Medulla oblongata (tissue), 1 donor: ENCODE measurements around the gene OVOL1.
"Not testable (repeated sequence)": the region's sequence is repeated elsewhere in the genome, so short reads cannot be mapped to it uniquely, and the experiment has no call there.

Experiments used
- DNase-seq: peaks from one replicate; pipeline ENCODE4 v3.0.0-alpha.2; 2015; ENCODE audit errors: extremely low spot score

OVOL1 gene

DNA sequence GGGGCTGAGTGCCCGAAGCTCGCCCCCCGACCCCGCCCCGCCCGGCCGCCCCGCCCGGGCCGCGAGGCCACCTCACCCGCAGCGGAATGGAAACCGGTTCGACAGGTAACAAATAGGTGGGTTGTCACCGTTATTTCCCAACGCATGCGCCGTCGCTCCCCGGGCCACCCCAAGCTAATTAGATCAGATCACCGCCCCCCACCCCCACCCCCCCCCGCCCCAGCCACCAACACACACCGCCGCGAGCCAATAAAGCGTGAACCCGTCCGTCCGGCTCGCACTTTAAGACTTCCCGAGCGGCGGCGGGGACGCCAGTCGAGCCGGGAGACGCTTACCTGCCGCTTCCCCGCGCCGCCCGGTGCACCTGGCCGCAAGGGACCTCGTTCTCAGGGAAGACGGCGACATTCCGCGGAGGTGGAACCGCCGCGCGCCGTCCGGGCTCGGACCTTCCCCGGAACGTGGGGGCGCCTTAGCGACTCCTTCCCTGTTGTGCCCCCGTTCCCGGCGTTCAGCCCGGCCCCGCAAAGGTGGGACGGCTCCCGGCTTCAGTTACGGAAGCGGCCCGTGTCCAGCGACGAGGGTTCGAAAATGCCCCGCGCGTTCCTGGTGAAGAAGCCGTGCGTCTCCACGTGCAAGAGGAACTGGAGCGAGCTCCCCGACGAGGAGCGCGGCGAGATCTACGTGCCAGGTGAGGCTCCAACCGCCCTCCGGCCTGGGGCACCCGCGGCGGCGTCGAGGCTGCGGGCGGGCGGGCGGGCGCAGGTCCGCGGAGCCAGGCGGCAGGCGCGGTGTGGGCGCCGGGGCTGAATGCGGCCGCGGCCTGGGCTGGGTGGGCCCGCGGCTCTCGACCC lies at the start of gene OVOL1:
Gene OVOL1 (plus strand): TSS at position 278 of the 851 bp plus-strand sequence. CDS start 311 bp downstream, at position 589.
- DNase-seq: no peak

DNA sequence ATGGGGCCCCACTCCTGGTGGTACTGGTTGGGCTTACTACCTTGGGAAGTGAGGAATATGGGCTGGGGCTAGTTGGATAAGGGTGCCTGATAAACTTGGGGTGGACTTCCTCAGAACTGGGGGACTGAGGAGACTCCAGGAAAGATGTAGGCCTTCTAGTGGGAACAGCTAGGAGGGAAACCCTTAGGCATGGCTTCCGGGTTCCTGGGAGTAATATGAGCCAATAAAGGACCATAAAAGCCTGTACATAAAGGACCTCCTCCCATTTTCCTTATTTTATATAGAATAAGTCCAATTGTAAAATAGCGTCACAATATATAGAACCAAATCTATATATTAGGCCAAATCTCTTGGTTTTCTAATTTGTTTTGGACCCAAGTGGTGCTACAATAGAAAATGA lies 47.8 kb upstream of the OVOL1 start:
- no peak for DNase-seq

DNA sequence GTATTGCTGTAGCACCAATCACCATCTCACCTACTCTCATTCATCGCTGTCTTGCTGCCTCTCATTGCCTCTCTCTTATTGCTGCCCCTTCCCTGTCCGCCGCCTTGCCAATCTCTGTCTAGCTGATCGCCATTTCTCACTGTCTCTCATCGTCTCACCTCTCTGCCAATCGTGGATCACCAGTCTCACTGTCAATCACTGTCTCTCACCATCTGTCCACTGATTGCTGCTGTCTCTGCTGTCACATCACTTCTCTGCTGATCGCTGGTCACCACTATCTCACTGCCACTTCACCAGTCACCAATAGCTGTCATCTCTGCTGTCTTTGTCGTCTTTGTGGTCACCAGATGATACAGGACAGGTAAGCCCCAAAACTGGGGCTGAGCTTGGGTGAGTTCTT lies 45.7 kb upstream of the OVOL1 start:
- DNase-seq: no peak

DNA sequence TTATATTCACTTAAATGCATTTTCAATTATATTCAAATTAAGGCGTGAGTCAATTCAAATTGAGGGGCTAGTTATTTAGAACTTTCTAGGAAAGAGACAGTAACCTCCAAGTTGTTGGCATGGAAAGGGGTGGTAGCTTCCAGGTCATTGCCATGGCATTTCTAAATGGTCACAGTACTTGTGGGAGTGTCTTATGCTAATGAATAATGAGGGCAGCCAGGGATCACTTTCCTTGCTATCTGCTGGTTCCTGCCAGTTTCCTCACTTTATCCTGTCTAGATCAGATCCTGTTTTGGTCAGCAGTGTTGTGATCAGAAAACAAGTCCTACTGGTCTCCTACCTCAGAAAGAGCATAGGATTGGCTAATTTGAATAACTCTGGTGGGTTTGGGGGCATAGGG lies 44.5 kb upstream of the OVOL1 start:
- no peak for DNase-seq

DNA sequence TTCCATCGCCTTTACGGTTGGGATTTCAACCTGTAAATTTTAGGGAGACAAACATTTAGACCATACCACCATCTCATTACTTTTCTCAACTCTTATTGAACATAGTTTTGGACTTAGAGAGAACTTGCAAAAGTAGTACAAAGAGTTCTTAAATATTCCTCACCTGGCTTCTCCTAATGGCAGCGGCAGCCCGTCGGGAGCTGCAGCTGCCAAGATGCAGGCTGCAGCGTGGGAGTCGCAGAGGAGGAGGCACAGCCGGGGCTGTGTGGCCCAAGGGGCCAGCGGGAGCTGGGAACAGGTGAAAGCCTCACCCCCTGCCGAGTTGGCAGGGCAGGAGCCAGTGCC lies 43.2 kb upstream of the OVOL1 start:
- no peak for DNase-seq

DNA sequence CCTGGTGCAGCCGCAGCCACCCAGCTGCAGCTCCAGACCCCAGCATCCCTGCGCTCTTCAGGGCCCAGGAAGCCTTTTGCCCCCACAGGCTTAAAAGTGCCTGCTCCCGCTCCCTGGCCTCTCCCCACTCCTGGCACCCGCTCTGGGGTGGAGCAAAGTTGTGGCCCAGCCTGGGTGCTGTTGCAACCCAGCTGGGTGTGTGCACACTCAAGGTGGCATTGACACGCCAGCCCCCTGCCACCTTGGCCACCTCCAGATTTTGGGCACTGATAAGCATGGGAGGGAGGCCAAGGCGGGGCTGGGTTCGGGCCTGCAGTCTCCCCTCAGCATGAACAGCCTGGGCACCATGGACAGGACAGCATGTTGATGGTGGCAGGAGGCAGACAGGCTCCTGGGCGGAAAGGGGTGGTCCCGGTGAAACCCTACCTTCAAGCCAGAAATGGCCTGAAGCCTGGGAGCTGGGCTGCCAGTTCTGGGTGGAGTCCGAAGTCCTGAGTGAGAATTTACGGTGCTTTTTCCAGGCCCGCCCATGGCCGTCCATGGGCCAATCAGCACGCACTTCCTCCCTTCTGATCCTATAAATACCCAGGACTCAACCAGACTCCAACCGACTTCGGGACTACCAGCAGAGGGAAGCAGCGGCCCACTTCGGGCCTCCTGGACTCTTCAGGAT lies 42.7 kb upstream of the OVOL1 start:
- DNase-seq: no peak

DNA sequence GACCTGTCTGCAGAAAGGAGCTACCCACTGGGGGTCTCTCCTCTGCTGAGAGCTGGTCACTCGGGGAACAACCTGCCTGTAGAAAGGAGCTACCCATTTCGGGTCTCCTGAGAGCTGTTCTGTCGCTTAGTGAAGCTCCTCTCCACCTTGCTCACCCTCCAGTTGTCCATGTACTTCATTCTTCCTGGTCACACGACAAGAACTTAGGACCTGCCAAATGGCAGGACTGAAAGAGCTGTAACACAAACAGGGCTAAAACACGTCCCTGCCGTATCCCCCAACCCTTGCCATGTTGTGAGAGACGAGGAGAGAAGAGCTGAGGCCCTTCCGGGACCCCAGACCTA lies 42.2 kb upstream of the OVOL1 start:
- no peak for DNase-seq

DNA sequence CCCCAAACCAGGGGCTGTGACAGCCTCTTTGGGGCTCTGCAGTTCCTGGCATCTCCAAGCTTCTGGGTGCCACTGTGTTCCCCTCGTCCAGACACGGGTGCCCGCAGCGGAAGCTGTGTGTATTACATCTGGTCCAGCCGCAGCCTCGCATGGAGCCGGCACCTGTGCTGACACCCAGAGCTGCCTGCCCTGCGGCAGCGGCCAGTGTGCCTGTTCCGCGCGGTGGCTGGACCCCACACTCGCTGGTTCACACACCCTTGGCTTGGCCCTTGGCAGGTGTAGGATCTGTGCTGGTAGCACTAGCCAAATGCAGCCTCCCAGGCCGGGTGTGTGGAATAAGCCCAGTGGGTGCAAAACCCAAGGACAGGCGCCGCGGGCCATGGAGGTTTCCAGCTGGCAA lies 41.8 kb upstream of the OVOL1 start:
- no peak for DNase-seq

DNA sequence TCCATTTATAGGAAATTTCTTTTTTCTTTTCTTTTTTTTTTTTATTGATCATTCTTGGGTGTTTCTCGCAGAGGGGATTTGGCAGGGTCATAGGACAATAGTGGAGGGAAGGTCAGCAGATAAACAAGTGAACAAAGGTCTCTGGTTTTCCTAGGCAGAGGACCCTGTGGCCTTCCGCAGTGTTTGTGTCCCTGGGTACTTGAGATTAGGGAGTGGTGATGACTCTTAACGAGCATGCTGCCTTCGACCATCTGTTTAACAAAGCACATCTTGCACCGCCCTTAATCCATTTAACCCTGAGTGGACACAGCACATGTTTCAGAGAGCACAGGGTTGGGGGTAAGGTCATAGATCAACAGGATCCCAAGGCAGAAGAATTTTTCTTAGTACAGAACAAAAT lies 24.7 kb upstream of the OVOL1 start:
- not testable (repeated sequence) for DNase-seq

DNA sequence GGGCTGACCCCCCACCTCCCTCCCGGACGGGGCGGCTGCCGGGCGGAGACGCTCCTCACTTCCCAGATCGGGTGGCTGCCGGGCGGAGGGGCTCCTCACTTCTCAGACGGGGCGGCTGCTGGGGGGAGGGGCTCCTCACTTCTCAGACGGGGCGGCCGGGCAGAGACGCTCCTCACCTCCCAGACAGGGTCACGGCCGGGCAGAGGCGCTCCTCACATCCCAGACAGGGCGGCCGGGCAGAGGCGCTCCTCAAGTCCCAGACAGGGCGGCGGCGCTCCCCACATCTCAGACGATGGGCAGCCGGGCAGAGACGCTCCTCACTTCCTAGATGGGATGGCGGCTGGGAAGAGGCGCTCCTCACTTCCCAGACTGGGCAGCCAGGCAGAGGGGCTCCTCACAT lies 24.0 kb upstream of the OVOL1 start:
- DNase-seq: not testable (repeated sequence)

DNA sequence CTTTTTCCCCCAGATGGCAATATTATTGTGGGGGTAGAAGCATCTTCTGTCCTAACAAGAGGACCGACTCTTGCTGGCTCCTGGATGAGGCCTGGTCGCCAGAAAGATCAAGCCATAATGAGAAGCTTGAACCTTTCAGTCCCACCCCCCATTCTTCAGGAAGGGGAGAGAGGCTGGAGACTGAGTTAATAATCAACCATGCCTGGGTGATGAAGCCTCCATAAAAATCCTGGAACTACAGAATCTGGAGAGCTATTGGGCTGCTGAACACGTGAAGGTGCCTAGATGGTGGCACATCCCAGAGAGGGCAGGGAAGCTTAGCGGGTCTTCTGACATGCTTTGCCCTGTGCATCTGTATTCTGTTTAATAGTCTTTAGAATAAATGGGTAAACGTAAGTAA lies 22.4 kb upstream of the OVOL1 start:
- no peak for DNase-seq

DNA sequence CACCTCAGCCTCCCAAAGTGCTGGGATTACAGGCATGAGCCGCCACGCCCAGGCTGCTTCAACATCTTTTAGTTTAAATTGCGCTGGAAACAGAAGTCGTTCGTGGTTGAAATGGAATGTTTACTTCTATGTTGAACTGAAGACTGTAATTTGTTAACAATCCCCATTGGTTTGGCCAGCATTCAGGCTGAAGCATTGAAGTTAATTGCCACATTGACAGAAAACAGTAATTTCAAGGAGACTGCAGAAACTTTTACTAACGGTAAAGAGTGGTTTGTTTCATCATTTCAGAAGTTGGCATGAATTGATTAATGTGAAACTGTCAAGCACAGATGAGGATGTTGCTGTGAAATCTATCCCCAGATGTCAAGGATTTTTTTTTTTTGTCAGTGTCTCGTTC lies 20.3 kb upstream of the OVOL1 start:
- DNase-seq: no peak

DNA sequence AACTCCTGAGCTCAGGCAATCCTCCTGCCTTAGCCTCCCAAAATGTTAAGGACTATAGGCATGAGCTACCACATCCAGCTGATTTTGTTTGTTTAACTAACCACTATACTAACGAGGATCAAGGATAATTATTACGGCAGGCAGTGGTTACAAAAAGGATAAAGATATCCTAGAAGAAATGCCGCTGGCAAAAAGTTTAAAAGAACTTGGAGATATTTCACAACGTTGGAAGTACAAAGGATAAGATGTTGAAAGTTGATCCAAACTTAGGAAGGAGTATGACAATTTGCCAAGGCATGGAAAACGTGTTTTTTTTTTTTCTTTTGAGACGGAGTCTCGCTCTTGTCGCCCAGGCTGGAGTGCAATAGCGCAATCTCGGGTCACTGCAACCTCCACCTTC lies 19.5 kb upstream of the OVOL1 start:
- DNase-seq: no peak

DNA sequence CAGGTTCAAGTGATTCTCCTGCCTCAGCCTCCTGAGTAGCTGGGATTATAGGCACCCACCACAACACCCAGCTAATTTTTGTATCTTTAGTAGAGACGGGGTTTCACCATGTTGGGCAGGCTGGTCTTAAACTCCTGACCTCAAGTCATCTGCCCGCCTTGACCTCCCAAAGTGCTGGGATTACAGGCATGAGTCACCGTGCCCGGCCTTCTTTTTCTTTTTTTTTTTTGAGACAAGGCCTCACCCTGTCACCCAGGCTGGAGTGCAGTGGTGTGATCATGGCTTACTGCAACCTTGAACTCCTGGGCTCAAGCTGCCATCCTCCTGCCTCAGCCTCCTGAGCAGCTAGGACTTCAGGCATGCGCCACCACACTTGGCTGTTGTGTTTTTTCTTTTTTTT lies 19.1 kb upstream of the OVOL1 start:
- not testable (repeated sequence) for DNase-seq

DNA sequence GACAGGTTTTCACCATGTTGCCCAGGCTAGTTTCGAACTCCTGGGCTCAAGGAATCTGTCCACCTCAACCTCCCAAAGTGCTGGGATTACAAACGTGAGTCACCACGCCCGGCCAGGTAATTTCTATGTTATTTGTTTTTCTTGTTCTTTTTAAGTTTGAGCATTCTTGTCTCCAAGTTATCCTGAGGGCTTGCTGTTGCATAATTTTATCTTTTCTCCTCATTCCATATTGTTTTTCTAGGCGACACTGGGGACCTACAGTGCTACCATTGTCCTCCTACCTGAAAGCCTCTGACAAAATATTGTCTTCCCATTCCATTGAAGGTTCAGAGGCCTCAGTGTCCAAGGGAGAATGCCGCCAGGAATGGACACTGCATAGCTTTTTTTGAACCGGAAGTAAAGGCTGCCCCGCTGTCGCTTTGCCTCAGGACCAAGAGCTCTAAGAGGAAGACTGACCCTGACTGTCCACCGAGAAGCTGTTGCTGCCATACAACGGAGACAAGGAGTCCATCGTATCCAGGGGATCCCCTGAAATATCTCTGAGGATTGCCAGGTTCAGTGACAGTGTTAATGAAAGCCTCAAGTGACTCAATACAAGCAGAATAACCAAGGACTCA lies 15.8 kb upstream of the OVOL1 start:
- DNase-seq: no peak

DNA sequence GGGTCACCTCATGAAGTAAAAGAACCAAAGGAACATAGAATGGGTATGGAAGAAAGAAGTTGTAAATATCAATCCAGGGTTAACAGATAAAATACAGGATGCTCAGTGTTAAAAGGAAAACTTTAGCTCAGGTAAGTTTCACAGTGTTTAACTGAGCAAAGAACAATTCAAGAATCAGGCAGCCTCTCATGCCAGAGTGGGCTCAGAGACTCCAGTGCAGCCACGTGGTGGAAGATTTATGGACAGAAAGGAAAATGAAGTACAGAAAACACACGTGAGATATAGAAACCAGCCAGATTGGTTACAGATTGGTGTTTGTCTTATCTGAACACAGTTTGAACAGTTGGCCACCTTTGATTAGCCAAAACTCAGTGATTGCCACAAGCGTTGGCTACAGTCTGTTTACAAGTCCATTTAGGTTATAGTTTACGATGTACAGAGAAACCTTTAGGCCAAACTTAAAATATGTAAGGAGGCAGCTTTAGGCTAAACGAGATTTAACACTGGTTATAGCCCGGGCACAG lies 15.2 kb upstream of the OVOL1 start:
- no peak for DNase-seq

DNA sequence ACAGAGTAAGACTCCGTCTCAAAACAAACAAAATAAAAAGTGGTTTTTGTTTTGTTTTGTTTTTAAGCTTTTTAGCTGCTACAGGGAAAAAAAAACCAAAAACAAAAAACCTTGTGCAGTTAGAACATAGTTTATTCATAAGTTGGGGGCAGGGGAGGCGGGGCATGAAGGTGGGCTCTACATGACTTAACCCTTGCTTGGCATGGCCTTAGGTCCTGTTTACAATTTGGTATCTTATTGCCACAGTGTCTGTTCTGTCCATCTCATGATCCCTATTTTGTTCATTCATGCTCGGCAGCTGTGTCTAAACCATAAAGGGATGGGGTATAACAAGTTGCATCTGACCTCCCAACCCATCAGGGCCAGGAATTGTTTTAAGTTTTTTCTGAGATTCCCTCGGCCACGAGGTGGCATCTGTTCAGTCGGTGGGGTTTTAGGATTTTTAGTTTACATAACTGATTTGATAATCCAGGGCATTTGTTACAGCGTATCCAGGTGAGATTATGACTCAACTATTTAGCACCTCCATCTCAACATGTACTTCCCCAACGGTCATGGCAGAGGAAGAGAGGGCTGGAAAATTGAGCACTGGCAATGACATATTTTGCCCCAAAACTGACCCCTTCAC lies 13.0 kb upstream of the OVOL1 start:
- no peak for DNase-seq

DNA sequence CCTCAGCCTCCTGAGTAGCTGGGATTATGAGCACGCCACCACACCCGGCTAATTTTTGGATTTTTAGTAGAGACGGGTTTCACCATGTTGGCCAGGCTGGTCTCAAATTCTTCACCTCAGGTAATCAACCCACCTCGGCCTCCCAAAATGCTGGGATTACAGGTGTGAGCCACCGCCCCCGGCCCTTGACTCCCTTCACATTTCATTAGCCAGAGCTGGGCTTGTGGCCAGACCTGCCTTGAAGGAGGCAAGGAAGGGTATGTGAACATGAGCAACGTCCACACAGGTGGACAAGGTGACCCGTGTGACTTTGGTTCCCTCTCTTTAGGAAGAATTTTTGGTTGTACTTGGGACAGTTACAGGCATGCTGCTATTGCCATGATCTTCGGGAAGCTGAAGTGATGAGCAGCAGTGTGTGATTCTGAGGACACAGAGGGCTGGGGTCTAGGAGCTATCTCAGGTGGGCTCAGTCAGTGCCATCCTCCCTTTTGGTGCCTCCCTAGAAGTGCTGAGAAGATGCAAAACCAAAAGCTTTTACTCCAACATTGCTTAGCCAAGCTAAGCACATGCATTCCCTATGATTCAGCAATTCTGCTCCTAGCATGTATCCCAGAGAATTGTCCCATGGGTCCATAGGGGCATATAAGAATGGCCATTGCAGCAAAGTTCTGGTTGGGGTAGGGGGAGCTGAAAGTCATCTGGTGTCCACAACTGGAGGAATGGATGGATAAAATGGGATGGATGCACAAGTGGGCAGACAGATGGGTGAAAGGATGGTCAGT lies 12.1 kb upstream of the OVOL1 start:
- DNase-seq: no peak

DNA sequence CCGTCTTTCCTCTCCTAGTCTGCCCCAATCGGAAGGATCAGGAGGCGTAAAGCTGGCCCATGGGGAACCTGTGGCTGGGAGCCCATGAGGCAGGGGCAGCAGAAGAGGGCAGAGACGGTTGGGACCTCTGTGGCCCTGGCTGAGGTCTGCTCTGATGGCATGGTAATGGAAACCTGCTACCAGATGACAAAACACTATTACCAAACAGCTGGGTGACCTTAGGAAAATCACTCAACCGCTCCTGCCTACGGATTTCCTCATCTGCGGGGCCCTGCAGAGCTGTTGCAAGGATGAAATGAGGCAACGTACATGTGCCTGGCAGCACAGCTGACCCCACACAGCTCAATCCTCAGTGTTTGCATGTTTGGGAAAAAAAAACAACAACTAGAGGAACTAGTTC lies 10.7 kb upstream of the OVOL1 start:
- DNase-seq: no peak

DNA sequence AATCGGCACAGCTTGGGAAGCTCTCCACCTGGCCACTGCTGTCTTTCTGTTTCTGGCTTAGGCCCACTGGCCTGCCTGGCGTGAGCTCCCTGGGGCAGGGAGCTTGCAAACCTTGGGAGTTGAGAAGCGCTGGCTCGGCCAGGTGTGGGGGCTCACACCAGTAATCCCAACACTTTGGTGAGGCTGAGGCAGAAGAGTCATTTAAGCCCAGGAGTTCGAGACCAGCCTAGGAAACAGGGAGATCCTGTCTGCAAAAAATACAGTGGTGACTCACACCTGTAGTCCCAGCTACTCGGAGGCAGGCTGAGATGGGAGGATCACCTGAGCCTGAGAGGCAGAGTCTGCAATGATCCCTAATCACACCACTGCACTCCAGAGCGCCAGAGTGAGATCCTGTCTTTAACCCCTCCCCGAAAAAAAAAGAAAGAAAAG lies 10.1 kb upstream of the OVOL1 start:
- no peak for DNase-seq

DNA sequence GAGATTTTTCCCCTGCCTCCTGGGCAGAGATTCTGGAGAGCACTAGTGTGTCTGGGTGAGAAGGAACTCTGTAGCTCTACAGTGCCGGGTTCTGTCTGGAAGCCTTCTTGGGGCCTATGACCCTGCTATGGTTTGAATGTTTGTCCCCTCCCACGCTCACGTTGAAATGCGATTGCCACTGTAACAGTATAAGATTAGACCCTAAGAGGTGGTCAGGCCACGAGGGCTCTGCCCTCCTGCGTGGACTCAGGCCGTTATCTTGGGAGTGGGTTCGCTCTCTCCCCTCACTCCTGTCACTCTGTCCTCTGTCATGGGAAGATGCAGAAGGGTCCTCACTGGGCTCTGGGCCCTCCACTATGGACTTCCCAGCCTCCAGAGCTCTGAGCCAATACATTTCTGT lies 9.6 kb upstream of the OVOL1 start:
- DNase-seq: no peak
